Liver (tissue), 9 donors: ENCODE results near the gene GRN. TPM values are rescaled to one million over a fixed set of nuclear protein-coding genes. Genes with fewer than 3 reads are reported as not detected.
A peak's percentile ranks its signal among the peaks of the same experiment; 100 is the strongest.

Source experiments
- DNase-seq: peaks from one replicate; pipeline ENCODE4 v3.0.0-alpha.2; 2017; ENCODE audit warnings: low spot score
- H3K27ac ChIP-seq, 2 donors: one replicate each; pipeline ENCODE4 v1.7.0; 2013; ENCODE audit warnings: inconsistent platforms in 2 of 2, low read length in 2 of 2, control low read depth in 1 of 2, low read depth in 1 of 2, mild to moderate bottlenecking in 1 of 2
- H3K27me3 ChIP-seq, 4 donors: one replicate each; pipeline versions ENCODE4 v1.6.1 to v1.7.0; 2013; ENCODE audit warnings: low read length in 3 of 4, inconsistent platforms in 1 of 4, mild to moderate bottlenecking in 1 of 4, moderate library complexity in 1 of 4; ENCODE audit not compliant: control insufficient read depth in 4 of 4, insufficient read depth in 4 of 4
- H3K36me3 ChIP-seq, 4 donors: one replicate each; pipeline versions ENCODE4 v1.6.1 to v1.7.0; 2013; ENCODE audit warnings: low read length in 3 of 4, mild to moderate bottlenecking in 3 of 4, low read depth in 1 of 4, moderate library complexity in 1 of 4; ENCODE audit not compliant: control insufficient read depth in 4 of 4, insufficient read depth in 3 of 4
- H3K4me1 ChIP-seq, 4 donors: one replicate each; pipeline versions ENCODE4 v1.6.1 to v1.7.0; 2013; ENCODE audit warnings: low read length in 3 of 4, mild to moderate bottlenecking in 3 of 4, moderate library complexity in 1 of 4; ENCODE audit not compliant: control insufficient read depth in 4 of 4, insufficient read depth in 4 of 4
- H3K4me3 ChIP-seq, 3 donors: one replicate each; pipeline versions ENCODE4 v1.6.1 to v1.7.0; 2013; ENCODE audit warnings: low read length in 3 of 3, control low read depth in 1 of 3, low read depth in 1 of 3, mild to moderate bottlenecking in 1 of 3
- H3K9ac ChIP-seq, 2 donors: one replicate each; pipeline ENCODE4 v1.7.0; 2013; ENCODE audit warnings: low read length in 2 of 2, mild to moderate bottlenecking in 2 of 2, moderate library complexity in 2 of 2, control low read depth in 1 of 2, low read depth in 1 of 2
- H3K9me3 ChIP-seq, 4 donors: one replicate each; pipeline versions ENCODE4 v1.6.1 to v1.7.0; 2013; ENCODE audit warnings: low read length in 3 of 4; ENCODE audit not compliant: control insufficient read depth in 4 of 4
- ATF3 ChIP-seq: IDR thresholded peaks from 2 replicates; pipeline ENCODE4 v1.6.1; 2016; ENCODE audit warnings: antibody characterized with exemption
- CTCF ChIP-seq: fragments of 150-350 bp; IDR thresholded peaks from 2 replicates; pipeline ENCODE4 v1.5.1; 2017; ENCODE audit warnings: improper control_type of control experiment, low read depth, low read length; ENCODE audit not compliant: missing input control
- FOXA1 ChIP-seq: IDR thresholded peaks from 2 replicates; pipeline ENCODE4 v1.6.1; 2016; ENCODE audit warnings: antibody characterized with exemption
- FOXA2 ChIP-seq: IDR thresholded peaks from 2 replicates; pipeline ENCODE4 v1.6.1; 2016; ENCODE audit warnings: antibody characterized with exemption
- HNF4G ChIP-seq: IDR thresholded peaks from 2 replicates; pipeline ENCODE4 v1.6.1; 2016; ENCODE audit warnings: antibody characterized with exemption
- NR2F2 ChIP-seq: IDR thresholded peaks from 2 replicates; pipeline ENCODE4 v1.6.1; 2016; ENCODE audit warnings: antibody characterized with exemption
- RXRA ChIP-seq, 2 donors: IDR thresholded peaks; 2 replicates each; pipeline ENCODE4 v1.6.1; 2017 to 2018; ENCODE audit warnings: antibody characterized with exemption in 2 of 2, mild to moderate bottlenecking in 1 of 2
- SP1 ChIP-seq: IDR thresholded peaks from 2 replicates; pipeline ENCODE4 v1.6.1; 2018; ENCODE audit warnings: antibody characterized with exemption, mild to moderate bottlenecking
- WGBS: extraction: QIAGEN DNeasy Blood & Tissue Kit; methylation state at CpG from one replicate; pipeline ENCODE4 v1.1.7; 2013; 5-methylcytosine and 5-hydroxymethylcytosine counted together
- polyA plus RNA-seq, 2 donors: library from polyadenylated mRNA; stranded (reverse) in 1 of 2; unstranded in 1 of 2; fragments of 200-250 nt in 1 of 2; fragments of >200 nt in 1 of 2; fragmentation: Nextera tagmentation in 1 of 2; extraction: Ambion mirVana in 1 of 2; gene quantifications; one replicate each; pipeline versions ENCODE4 v1.2.1 to v1.2.3, GENCODE V29; 2013 to 2015
- total RNA-seq, 2 donors: library from RNA; depleted of rRNA; stranded (reverse); fragments of >200 nt; gene quantifications; one replicate each; pipeline ENCODE4 v1.2.3, GENCODE V29; 2014
- donor health status: healthy.
- donor health status: healthy.
- donor health status: healthy.
- donor health status: healthy.
- donor health status: healthy.

Gene GRN
- total and polyA plus RNA-seq, 4 donors, result 90.9 to 166 (median 133) TPM

- Histone ChIP-seq H3K27ac (no peak overlapping the region), H3K9me3 (no peaks in the 10 kb centered on the region), H3K4me1 (no peaks in the 10 kb centered on the region), H3K27me3 (no peaks in the 10 kb centered on the region), H3K36me3 (no peaks in the 10 kb centered on the region), H3K4me3 (no peak overlapping the region), H3K9ac (no peak overlapping the region)
- DNase-seq, result no peak
- TF ChIP-seq ATF3, result no peak
- TF ChIP-seq FOXA2, result no peak
- no peak for TF ChIP-seq CTCF
- 35% methylated on average over 22 of the region's 22 CpGs for WGBS
Measured at GRCh38 chr17:44375196-44376017, 30.3 kb downstream of the GRN start.

GRCh38 chr17:44376124-44376523 lies 31.0 kb downstream of the GRN start:
- TF ChIP-seq FOXA2 (no peak), ATF3 (no peak), CTCF (no peak), NR2F2 (peak; percentile 74)
- Histone ChIP-seq H3K4me3 (no peak overlapping the region), H3K36me3 (no peaks in the 10 kb centered on the region), H3K27me3 (no peaks in the 10 kb centered on the region), H3K9me3 (no peaks in the 10 kb centered on the region), H3K27ac (no peak overlapping the region), H3K9ac (no peak overlapping the region), H3K4me1 (no peaks in the 10 kb centered on the region)
- DNase-seq, result no peak
- WGBS, result 12% methylated on average over 5 of the region's 5 CpGs

- Histone ChIP-seq H3K27me3 (no peaks in the 10 kb centered on the region), H3K4me1 (no peaks in the 10 kb centered on the region), H3K36me3 (no peaks in the 10 kb centered on the region), H3K4me3 (no peak overlapping the region), H3K9me3 (no peaks in the 10 kb centered on the region), H3K27ac (no peak overlapping the region), H3K9ac (no peak overlapping the region)
- no peak for DNase-seq
- TF ChIP-seq FOXA1 (no peak), ATF3 (no peak), RXRA (IDR thresholded peaks at IDR 0.05) (no peak), HNF4G (no peak), FOXA2 (no peak), SP1 (no peak)
- WGBS, result 80% methylated on average over 12 of the region's 12 CpGs
Measured at GRCh38 chr17:44376779-44377178, 31.7 kb downstream of the GRN start.
